Ascending aorta (tissue), 2 donors: ENCODE results near the gene LXN. TPM values are rescaled to one million over a fixed set of nuclear protein-coding genes. Genes with fewer than 3 reads are reported as not detected.
A peak's percentile ranks its signal among the peaks of the same experiment; 100 is the strongest.

Source experiments
- DNase-seq, 2 donors: peaks; one replicate each; pipeline ENCODE4 v3.0.0-alpha.2; 2019; ENCODE audit warnings: low spot score in 2 of 2
- H3K27ac ChIP-seq, 2 donors: fragments of 200-600 bp; sonication (generic); one replicate each; pipeline ENCODE4 v1.5.1; 2016 to 2017; ENCODE audit warnings: mild to moderate bottlenecking in 1 of 2
- H3K27me3 ChIP-seq: fragments of 200-600 bp; sonication (generic); one replicate; pipeline ENCODE4 v1.5.1; 2017
- H3K36me3 ChIP-seq, 2 donors: fragments of 200-600 bp; sonication (generic); one replicate each; pipeline ENCODE4 v1.5.1; 2016
- H3K4me1 ChIP-seq, 2 donors: fragments of 200-600 bp; sonication (generic); one replicate each; pipeline ENCODE4 v1.5.1; 2016 to 2017; ENCODE audit warnings: mild to moderate bottlenecking in 1 of 2
- H3K4me3 ChIP-seq, 2 donors: fragments of 200-600 bp; sonication (generic); one replicate each; pipeline ENCODE4 v1.5.1; 2016 to 2017; ENCODE audit warnings: mild to moderate bottlenecking in 1 of 2
- H3K9me3 ChIP-seq, 2 donors: fragments of 200-600 bp; sonication (generic); one replicate each; pipeline ENCODE4 v1.5.1; 2016
- intact Hi-C: fragments of 100-400 bp; cut with DNase I; formaldehyde crosslinking; loops from one replicate; pipeline ENCODE4 v1.15.1; 2023
- total RNA-seq: library from RNA; depleted of rRNA; stranded (reverse); fragments of >200 nt; gene quantifications from one replicate; pipeline ENCODE4 v1.1.0, GENCODE V29; 2016
- TF ChIP-seq, protein P1 (sequence below), 3 experiments: fragments of 200-600 bp in 2 of 3; fragments of 450-650 bp in 1 of 3; sonication (generic) in 2 of 3; IDR thresholded peaks; one replicate each; pipeline ENCODE4 v1.5.1; 2016 to 2019; ENCODE audit warnings: antibody characterized with exemption in 3 of 3, mild to moderate bottlenecking in 1 of 3, moderate library complexity in 1 of 3

LXN gene
- 1.2 TPM for total RNA-seq

DNA sequence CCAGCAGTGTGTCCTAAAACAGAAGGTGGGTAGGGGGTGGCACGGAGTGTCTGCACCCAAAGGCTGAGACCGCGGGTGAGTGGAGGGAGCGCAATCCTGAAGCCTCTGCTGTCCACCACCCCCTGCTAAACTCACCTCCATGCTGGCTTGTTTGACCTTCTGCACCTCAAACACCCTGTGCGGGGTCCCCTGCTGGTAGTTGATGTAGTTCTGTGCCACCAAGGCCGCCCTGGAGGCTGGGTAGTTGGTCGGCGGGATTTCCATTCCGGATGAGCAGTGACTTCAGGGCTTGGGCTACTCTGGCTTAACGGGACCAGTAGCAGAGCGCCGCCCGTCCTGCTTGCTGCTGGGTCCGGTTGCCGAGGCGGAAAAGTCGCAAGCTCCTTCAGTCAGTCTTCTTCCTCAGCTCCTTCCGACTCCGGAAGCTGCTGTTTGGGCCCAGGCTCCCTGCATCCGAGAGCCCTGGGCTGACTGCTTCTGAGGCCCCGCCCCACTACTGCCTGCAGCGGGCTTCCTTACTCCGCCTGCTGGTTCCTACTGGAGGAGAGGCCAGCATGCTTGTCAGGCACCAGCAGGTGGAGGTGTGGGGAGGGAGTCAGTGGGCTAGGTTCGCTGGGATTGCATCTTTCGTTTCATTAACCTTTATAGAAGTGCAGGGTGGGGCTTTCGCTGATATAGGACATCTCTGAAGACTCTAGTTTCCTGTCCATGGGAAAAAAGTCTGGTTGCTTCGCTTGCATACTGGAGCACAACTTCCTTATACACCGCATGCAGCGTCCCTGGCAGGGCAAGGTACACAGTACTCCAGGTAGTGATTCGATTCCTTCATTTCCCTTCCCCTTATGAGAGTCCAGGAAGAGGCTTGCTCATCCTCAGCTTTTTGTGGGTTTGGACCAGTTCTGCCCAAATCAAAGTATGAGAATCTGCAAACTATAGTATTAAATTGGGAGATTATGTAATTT, at the start of gene LXN:
Gene LXN (minus strand): TSS at position 434 of the 962 bp plus-strand sequence. CDS start 170 bp downstream, at position 264.
- Histone ChIP-seq H3K36me3 (peaks cover 9 to 22% of the 10 kb centered on the region in 2 donors), H3K4me1 (no peaks in the 10 kb centered on the region), H3K9me3 (no peaks in the 10 kb centered on the region), H3K27ac (peak within 1 kb of the TSS; percentile 32 to 74), H3K4me3 (peak within 1 kb of the TSS; percentile 49 to 67), H3K27me3 (no peaks in the 10 kb centered on the region)
- TF ChIP-seq, protein P1, sequence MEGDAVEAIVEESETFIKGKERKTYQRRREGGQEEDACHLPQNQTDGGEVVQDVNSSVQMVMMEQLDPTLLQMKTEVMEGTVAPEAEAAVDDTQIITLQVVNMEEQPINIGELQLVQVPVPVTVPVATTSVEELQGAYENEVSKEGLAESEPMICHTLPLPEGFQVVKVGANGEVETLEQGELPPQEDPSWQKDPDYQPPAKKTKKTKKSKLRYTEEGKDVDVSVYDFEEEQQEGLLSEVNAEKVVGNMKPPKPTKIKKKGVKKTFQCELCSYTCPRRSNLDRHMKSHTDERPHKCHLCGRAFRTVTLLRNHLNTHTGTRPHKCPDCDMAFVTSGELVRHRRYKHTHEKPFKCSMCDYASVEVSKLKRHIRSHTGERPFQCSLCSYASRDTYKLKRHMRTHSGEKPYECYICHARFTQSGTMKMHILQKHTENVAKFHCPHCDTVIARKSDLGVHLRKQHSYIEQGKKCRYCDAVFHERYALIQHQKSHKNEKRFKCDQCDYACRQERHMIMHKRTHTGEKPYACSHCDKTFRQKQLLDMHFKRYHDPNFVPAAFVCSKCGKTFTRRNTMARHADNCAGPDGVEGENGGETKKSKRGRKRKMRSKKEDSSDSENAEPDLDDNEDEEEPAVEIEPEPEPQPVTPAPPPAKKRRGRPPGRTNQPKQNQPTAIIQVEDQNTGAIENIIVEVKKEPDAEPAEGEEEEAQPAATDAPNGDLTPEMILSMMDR (IDR thresholded peaks at IDR 0.05): peak; percentile 22 to 52 (median 34)
- intact Hi-C loops: no loop called here
- peak; percentile 27 to 83 for DNase-seq

GRCh38 chr3:158722108-158722507, 49.7 kb upstream of the LXN start:
- TF ChIP-seq, protein P1 (IDR thresholded peaks at IDR 0.05): no peak
- Histone ChIP-seq H3K4me3 (no peak overlapping the region), H3K9me3 (no peaks in the 10 kb centered on the region), H3K4me1 (peaks cover 3 to 28% of the 10 kb centered on the region in 2 donors), H3K36me3 (no peaks in the 10 kb centered on the region), H3K27ac (peak overlapping the region; percentile 77 to 78), H3K27me3 (no peaks in the 10 kb centered on the region)
- intact Hi-C loops: no loop called here
- DNase-seq: no peak

DNA sequence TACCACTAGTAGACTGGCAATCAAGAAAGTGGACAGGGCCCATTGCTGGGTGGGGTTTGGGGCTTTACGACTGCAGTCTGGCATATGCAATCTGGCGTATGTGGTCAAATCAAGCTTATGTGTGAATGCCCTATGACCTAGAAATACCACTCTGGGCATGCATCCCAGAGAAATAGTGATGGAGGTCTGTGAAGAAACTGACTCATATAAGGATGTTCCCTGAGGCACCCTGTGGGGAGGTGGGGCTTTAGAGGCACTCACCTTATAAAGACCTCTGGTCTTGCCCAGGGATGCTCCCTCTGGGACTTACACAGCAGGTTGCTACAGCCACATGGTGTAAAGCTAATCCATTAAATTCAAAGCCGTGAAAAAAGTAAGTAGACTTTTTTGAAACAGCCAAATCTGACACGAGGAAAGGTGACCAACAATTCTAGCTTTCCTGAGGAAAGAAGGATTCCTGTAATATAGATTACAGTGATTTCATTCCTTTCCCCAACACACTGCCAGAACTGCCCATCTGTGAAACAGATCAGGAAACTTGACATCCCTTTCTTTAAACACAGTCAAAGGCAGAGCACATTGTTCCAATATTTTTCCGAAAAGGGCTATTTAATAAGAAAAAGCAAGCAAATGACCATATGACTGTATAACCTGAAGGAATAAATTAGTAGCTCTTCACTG, 46.2 kb upstream of the LXN start:
- H3K4me3 ChIP-seq: no peak overlapping the region
- no peaks in the 10 kb centered on the region for H3K27me3 ChIP-seq
- TF ChIP-seq, protein P1 (IDR thresholded peaks at IDR 0.05): no peak
- no peak overlapping the region for H3K27ac ChIP-seq
- intact Hi-C loops: loop anchor here (10.0 kb wide), 1 partner anchor 1544 kb away; no protein-coding TSS in a partner anchor
- no peaks in the 10 kb centered on the region for H3K9me3 ChIP-seq
- no peaks in the 10 kb centered on the region for H3K36me3 ChIP-seq
- DNase-seq: no peak
- H3K4me1 ChIP-seq: peaks cover 3 to 14% of the 10 kb centered on the region in 2 donors

- Histone ChIP-seq H3K9me3 (no peaks in the 10 kb centered on the region), H3K4me1 (peaks cover 0 to 12% of the 10 kb centered on the region in 2 donors), H3K36me3 (no peaks in the 10 kb centered on the region), H3K27ac (no peak overlapping the region), H3K27me3 (no peaks in the 10 kb centered on the region), H3K4me3 (no peak overlapping the region)
- no peak for DNase-seq
- TF ChIP-seq, protein P1 (IDR thresholded peaks at IDR 0.05): no peak
- intact Hi-C loops: loop anchor here (10.0 kb wide), 1 partner anchor 1543 kb away; no protein-coding TSS in a partner anchor
Observed at GRCh38 chr3:158717576-158717975, 45.1 kb upstream of the LXN start.

DNA sequence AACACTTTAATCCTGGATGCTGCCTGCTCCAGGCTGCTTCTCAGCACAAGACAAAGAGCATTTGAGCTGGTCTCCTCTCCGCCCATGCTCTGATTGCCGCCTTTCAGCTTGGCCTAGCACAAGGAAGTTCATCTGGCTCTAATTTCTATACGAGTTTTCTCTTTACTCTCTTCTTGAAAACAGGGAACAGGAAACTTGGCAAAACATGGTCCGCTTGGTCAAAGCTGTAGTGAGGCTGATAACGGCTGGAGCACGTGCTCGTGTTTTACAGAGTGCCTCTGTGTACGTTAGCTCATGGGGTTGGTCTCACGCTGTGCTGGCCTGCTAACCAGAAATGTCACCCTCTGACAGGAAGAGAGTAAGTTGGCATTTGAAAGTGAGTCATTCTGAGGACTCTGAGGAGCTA, 40.6 kb upstream of the LXN start:
- H3K4me3 ChIP-seq: no peak overlapping the region
- intact Hi-C loops: loop anchor here (10.0 kb wide), 1 partner anchor 1538 kb away; no protein-coding TSS in a partner anchor
- TF ChIP-seq, protein P1 (IDR thresholded peaks at IDR 0.05): no peak
- peak overlapping the region; percentile 53 to 64 for H3K27ac ChIP-seq
- H3K27me3 ChIP-seq: no peaks in the 10 kb centered on the region
- peaks cover 5 to 7% of the 10 kb centered on the region in 2 donors for H3K36me3 ChIP-seq
- H3K4me1 ChIP-seq: peaks cover 5 to 20% of the 10 kb centered on the region in 2 donors
- DNase-seq: peak in 1 of 2 donors; percentile 80
- no peaks in the 10 kb centered on the region for H3K9me3 ChIP-seq
